Liver (tissue), 9 donors: ENCODE data around the gene MXRA8. TPM values are rescaled to one million over a fixed set of nuclear protein-coding genes. Genes with fewer than 3 reads are reported as not detected.

Experiments
- DNase-seq: peaks from one replicate; pipeline ENCODE4 v3.0.0-alpha.2; 2017; ENCODE audit warnings: low spot score
- H3K27ac ChIP-seq, 2 donors: one replicate each; pipeline ENCODE4 v1.7.0; 2013; ENCODE audit warnings: inconsistent platforms in 2 of 2, low read length in 2 of 2, control low read depth in 1 of 2, low read depth in 1 of 2, mild to moderate bottlenecking in 1 of 2
- H3K27me3 ChIP-seq, 4 donors: one replicate each; pipeline versions ENCODE4 v1.6.1 to v1.7.0; 2013; ENCODE audit warnings: low read length in 3 of 4, inconsistent platforms in 1 of 4, mild to moderate bottlenecking in 1 of 4, moderate library complexity in 1 of 4; ENCODE audit not compliant: control insufficient read depth in 4 of 4, insufficient read depth in 4 of 4
- H3K36me3 ChIP-seq, 4 donors: one replicate each; pipeline versions ENCODE4 v1.6.1 to v1.7.0; 2013; ENCODE audit warnings: low read length in 3 of 4, mild to moderate bottlenecking in 3 of 4, low read depth in 1 of 4, moderate library complexity in 1 of 4; ENCODE audit not compliant: control insufficient read depth in 4 of 4, insufficient read depth in 3 of 4
- H3K4me1 ChIP-seq, 4 donors: one replicate each; pipeline versions ENCODE4 v1.6.1 to v1.7.0; 2013; ENCODE audit warnings: low read length in 3 of 4, mild to moderate bottlenecking in 3 of 4, moderate library complexity in 1 of 4; ENCODE audit not compliant: control insufficient read depth in 4 of 4, insufficient read depth in 4 of 4
- H3K4me3 ChIP-seq, 3 donors: one replicate each; pipeline versions ENCODE4 v1.6.1 to v1.7.0; 2013; ENCODE audit warnings: low read length in 3 of 3, control low read depth in 1 of 3, low read depth in 1 of 3, mild to moderate bottlenecking in 1 of 3
- H3K9ac ChIP-seq, 2 donors: one replicate each; pipeline ENCODE4 v1.7.0; 2013; ENCODE audit warnings: low read length in 2 of 2, mild to moderate bottlenecking in 2 of 2, moderate library complexity in 2 of 2, control low read depth in 1 of 2, low read depth in 1 of 2
- H3K9me3 ChIP-seq, 4 donors: one replicate each; pipeline versions ENCODE4 v1.6.1 to v1.7.0; 2013; ENCODE audit warnings: low read length in 3 of 4; ENCODE audit not compliant: control insufficient read depth in 4 of 4
- EGR1 ChIP-seq, 2 donors: IDR thresholded peaks; 2 replicates each; pipeline ENCODE4 v1.6.1; 2016 to 2018; ENCODE audit warnings: antibody characterized with exemption in 2 of 2, low read depth in 2 of 2
- FOXA2 ChIP-seq: IDR thresholded peaks from 2 replicates; pipeline ENCODE4 v1.6.1; 2016; ENCODE audit warnings: antibody characterized with exemption
- GABPA ChIP-seq, 2 donors: IDR thresholded peaks in 1 of 2; conservative IDR thresholded peaks in 1 of 2; 2 replicates each; pipeline ENCODE4 v1.6.1; 2016; ENCODE audit warnings: antibody characterized with exemption in 2 of 2, mild to moderate bottlenecking in 1 of 2, moderate library complexity in 1 of 2
- HNF4G ChIP-seq: IDR thresholded peaks from 2 replicates; pipeline ENCODE4 v1.6.1; 2016; ENCODE audit warnings: antibody characterized with exemption
- JUND ChIP-seq, 2 donors: IDR thresholded peaks; 2 replicates each; pipeline ENCODE4 v1.6.1; 2016; ENCODE audit warnings: antibody characterized with exemption in 2 of 2
- NR2F2 ChIP-seq: IDR thresholded peaks from 2 replicates; pipeline ENCODE4 v1.6.1; 2016; ENCODE audit warnings: antibody characterized with exemption
- RXRA ChIP-seq, 2 donors: IDR thresholded peaks; 2 replicates each; pipeline ENCODE4 v1.6.1; 2017 to 2018; ENCODE audit warnings: antibody characterized with exemption in 2 of 2, mild to moderate bottlenecking in 1 of 2
- TAF1 ChIP-seq: conservative IDR thresholded peaks from 2 replicates; pipeline ENCODE4 v1.6.1; 2016; ENCODE audit warnings: antibody characterized with exemption, mild to moderate bottlenecking
- YY1 ChIP-seq: IDR thresholded peaks from 2 replicates; pipeline ENCODE4 v1.6.1; 2016; ENCODE audit warnings: antibody characterized with exemption, mild to moderate bottlenecking
- WGBS: extraction: QIAGEN DNeasy Blood & Tissue Kit; methylation state at CpG from one replicate; pipeline ENCODE4 v1.1.7; 2013; 5-methylcytosine and 5-hydroxymethylcytosine counted together
- polyA plus RNA-seq, 2 donors: library from polyadenylated mRNA; stranded (reverse) in 1 of 2; unstranded in 1 of 2; fragments of 200-250 nt in 1 of 2; fragments of >200 nt in 1 of 2; fragmentation: Nextera tagmentation in 1 of 2; extraction: Ambion mirVana in 1 of 2; gene quantifications; one replicate each; pipeline versions ENCODE4 v1.2.1 to v1.2.3, GENCODE V29; 2013 to 2015
- total RNA-seq, 2 donors: library from RNA; depleted of rRNA; stranded (reverse); fragments of >200 nt; gene quantifications; one replicate each; pipeline ENCODE4 v1.2.3, GENCODE V29; 2014
- TF ChIP-seq, protein P1 (sequence below): IDR thresholded peaks from 2 replicates; pipeline ENCODE4 v1.6.1; 2016; ENCODE audit warnings: antibody characterized with exemption
- TF ChIP-seq, protein P2 (sequence below): IDR thresholded peaks from 2 replicates; pipeline ENCODE4 v1.6.1; 2016; ENCODE audit warnings: antibody characterized with exemption, mild to moderate bottlenecking
- TF ChIP-seq, protein P3 (sequence below): fragments of 150-350 bp; IDR thresholded peaks from 2 replicates; pipeline ENCODE4 v1.5.1; 2017; ENCODE audit warnings: improper control_type of control experiment, low read depth, low read length; ENCODE audit not compliant: missing input control
- TF ChIP-seq, protein P4 (sequence below): IDR thresholded peaks from 2 replicates; pipeline ENCODE4 v1.6.1; 2016; ENCODE audit warnings: antibody characterized with exemption
- donor health status: healthy.
- donor health status: healthy.
- donor health status: healthy.
- donor health status: healthy.
- donor health status: healthy.

MXRA8 gene
- total and polyA plus RNA-seq, 4 donors = 1.8 to 5.9 (median 4.2) TPM

DNA sequence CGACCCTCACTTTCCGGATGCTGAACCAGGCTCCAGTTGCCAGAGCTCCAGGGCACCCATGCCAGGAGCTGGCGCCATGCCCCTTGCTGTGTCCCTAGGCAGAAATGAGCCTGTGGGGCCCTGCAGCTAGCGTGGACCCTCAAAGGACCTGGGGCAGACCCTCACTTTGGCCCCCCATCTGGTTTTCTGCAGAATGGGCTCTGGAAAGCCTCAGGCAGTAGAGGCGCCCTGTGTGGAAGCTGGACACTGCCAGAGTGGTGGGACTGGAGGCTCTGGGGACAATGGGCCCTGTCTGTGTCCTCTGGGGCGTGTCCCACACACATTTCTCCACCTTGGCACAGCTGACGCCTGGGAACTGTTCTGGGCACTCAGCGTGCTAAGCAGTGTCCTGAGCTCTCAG lies 22.9 kb upstream of the MXRA8 start:
- Histone ChIP-seq H3K4me3 (no peak overlapping the region), H3K36me3 (peaks cover 5 to 9% (median 8%) of the 10 kb centered on the region in 4 donors), H3K4me1 (peaks cover 0 to 17% (median 8%) of the 10 kb centered on the region in 4 donors), H3K9ac (no peak overlapping the region), H3K9me3 (no peaks in the 10 kb centered on the region), H3K27ac (no peak overlapping the region), H3K27me3 (no peaks in the 10 kb centered on the region)
- WGBS = 80% methylated on average over 8 of the region's 8 CpGs
- TF ChIP-seq JUND (IDR thresholded peaks at IDR 0.05) = no peak
- TF ChIP-seq, protein P1, sequence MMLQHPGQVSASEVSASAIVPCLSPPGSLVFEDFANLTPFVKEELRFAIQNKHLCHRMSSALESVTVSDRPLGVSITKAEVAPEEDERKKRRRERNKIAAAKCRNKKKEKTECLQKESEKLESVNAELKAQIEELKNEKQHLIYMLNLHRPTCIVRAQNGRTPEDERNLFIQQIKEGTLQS = no peak
- no peak for TF ChIP-seq NR2F2
- TF ChIP-seq, protein P2, sequence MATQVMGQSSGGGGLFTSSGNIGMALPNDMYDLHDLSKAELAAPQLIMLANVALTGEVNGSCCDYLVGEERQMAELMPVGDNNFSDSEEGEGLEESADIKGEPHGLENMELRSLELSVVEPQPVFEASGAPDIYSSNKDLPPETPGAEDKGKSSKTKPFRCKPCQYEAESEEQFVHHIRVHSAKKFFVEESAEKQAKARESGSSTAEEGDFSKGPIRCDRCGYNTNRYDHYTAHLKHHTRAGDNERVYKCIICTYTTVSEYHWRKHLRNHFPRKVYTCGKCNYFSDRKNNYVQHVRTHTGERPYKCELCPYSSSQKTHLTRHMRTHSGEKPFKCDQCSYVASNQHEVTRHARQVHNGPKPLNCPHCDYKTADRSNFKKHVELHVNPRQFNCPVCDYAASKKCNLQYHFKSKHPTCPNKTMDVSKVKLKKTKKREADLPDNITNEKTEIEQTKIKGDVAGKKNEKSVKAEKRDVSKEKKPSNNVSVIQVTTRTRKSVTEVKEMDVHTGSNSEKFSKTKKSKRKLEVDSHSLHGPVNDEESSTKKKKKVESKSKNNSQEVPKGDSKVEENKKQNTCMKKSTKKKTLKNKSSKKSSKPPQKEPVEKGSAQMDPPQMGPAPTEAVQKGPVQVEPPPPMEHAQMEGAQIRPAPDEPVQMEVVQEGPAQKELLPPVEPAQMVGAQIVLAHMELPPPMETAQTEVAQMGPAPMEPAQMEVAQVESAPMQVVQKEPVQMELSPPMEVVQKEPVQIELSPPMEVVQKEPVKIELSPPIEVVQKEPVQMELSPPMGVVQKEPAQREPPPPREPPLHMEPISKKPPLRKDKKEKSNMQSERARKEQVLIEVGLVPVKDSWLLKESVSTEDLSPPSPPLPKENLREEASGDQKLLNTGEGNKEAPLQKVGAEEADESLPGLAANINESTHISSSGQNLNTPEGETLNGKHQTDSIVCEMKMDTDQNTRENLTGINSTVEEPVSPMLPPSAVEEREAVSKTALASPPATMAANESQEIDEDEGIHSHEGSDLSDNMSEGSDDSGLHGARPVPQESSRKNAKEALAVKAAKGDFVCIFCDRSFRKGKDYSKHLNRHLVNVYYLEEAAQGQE = no peak
- TF ChIP-seq EGR1 (IDR thresholded peaks at IDR 0.05; ENCODE audit: low read depth in 2 of 2) = no peak
- TF ChIP-seq HNF4G = no peak
- no peak for TF ChIP-seq GABPA (IDR thresholded peaks at IDR 0.05 in 1 of 2, conservative IDR thresholded peaks at IDR 0.05 in 1 of 2)
- TF ChIP-seq TAF1 = no peak
- TF ChIP-seq FOXA2 = no peak
- TF ChIP-seq YY1 = no peak
- TF ChIP-seq, protein P3, sequence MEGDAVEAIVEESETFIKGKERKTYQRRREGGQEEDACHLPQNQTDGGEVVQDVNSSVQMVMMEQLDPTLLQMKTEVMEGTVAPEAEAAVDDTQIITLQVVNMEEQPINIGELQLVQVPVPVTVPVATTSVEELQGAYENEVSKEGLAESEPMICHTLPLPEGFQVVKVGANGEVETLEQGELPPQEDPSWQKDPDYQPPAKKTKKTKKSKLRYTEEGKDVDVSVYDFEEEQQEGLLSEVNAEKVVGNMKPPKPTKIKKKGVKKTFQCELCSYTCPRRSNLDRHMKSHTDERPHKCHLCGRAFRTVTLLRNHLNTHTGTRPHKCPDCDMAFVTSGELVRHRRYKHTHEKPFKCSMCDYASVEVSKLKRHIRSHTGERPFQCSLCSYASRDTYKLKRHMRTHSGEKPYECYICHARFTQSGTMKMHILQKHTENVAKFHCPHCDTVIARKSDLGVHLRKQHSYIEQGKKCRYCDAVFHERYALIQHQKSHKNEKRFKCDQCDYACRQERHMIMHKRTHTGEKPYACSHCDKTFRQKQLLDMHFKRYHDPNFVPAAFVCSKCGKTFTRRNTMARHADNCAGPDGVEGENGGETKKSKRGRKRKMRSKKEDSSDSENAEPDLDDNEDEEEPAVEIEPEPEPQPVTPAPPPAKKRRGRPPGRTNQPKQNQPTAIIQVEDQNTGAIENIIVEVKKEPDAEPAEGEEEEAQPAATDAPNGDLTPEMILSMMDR = no peak
- no peak for TF ChIP-seq RXRA (IDR thresholded peaks at IDR 0.05)
- DNase-seq = no peak

DNA sequence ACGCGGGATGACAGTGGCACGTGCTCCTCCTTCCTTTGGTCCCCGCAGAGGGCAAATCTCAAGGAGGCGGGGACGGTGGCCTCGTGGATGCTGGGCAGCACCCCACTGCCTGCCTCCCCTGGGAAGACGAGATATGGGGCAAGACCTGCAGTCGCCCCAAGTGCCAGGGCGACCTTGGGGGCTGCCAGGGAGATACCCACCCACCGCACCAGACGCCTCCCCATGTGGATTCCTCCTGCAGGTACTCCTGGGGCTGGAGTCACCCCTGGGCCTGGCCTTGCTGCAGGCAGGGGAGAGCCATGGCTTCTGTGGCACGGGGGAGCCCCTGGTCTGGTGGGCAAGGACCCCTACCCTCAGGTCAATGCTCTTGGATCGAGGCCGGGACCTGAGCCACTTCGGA lies 22.5 kb upstream of the MXRA8 start:
- no peak for TF ChIP-seq YY1
- TF ChIP-seq, protein P3 = no peak
- TF ChIP-seq, protein P1 = no peak
- TF ChIP-seq, protein P4, sequence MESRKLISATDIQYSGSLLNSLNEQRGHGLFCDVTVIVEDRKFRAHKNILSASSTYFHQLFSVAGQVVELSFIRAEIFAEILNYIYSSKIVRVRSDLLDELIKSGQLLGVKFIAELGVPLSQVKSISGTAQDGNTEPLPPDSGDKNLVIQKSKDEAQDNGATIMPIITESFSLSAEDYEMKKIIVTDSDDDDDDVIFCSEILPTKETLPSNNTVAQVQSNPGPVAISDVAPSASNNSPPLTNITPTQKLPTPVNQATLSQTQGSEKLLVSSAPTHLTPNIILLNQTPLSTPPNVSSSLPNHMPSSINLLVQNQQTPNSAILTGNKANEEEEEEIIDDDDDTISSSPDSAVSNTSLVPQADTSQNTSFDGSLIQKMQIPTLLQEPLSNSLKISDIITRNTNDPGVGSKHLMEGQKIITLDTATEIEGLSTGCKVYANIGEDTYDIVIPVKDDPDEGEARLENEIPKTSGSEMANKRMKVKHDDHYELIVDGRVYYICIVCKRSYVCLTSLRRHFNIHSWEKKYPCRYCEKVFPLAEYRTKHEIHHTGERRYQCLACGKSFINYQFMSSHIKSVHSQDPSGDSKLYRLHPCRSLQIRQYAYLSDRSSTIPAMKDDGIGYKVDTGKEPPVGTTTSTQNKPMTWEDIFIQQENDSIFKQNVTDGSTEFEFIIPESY = no peak
- H3K4me3 ChIP-seq = no peak overlapping the region
- H3K36me3 ChIP-seq = peaks cover under 1 to 5% (median 3%) of the 10 kb centered on the region in 4 donors
- H3K9ac ChIP-seq = no peak overlapping the region
- 95% methylated on average over 16 of the region's 16 CpGs for WGBS
- no peak overlapping the region for H3K27ac ChIP-seq
- no peak for DNase-seq
- no peaks in the 10 kb centered on the region for H3K27me3 ChIP-seq
- H3K9me3 ChIP-seq = no peaks in the 10 kb centered on the region
- H3K4me1 ChIP-seq = peaks cover 0 to 21% (median 11%) of the 10 kb centered on the region in 4 donors
